GM21529 (cell line): Measurements from ENCODE around the gene GTF3C1.
A peak's percentile ranks its signal among the peaks of the same experiment; 100 is the strongest.
"Not testable (repeated sequence)": the region's sequence is repeated elsewhere in the genome, so short reads cannot be mapped to it uniquely, and the experiment has no call there.

Source experiments
- ATAC-seq: cut with Tn5 transposase; IDR thresholded peaks from one replicate; pipeline ENCODE4 v1.9.1; 2021; ENCODE audit not compliant: unreplicated experiment

Gene GTF3C1

GRCh38 chr16:27549746-27550581 is at the start of gene GTF3C1, which contains the start of gene KATNIP:
GTF3C1 (minus strand) TSS chr16:27549913; CDS start chr16:27549890, 23 bp downstream.
KATNIP (plus strand) TSS chr16:27550144; CDS start chr16:27550171, 27 bp downstream.
- peak; percentile 96 for ATAC-seq

GRCh38 chr16:27598931-27599565 is 49.3 kb upstream of the GTF3C1 start:
- no peak for ATAC-seq

- ATAC-seq: no peak
Measured at GRCh38 chr16:27598220-27598619, 48.5 kb upstream of the GTF3C1 start.

GRCh38 chr16:27597361-27597760 is 47.6 kb upstream of the GTF3C1 start:
- ATAC-seq: no peak

- no peak for ATAC-seq
Measured at GRCh38 chr16:27596411-27596810, 46.7 kb upstream of the GTF3C1 start.

- no peak for ATAC-seq
Measured at GRCh38 chr16:27595993-27596392, 46.3 kb upstream of the GTF3C1 start.

GRCh38 chr16:27595475-27595874 is 45.8 kb upstream of the GTF3C1 start:
- ATAC-seq: no peak

GRCh38 chr16:27591837-27592236 is 42.1 kb upstream of the GTF3C1 start:
- no peak for ATAC-seq

GRCh38 chr16:27588057-27588456 is 38.3 kb upstream of the GTF3C1 start:
- no peak for ATAC-seq

- no peak for ATAC-seq
Measured at GRCh38 chr16:27586711-27587110, 37.0 kb upstream of the GTF3C1 start.

- ATAC-seq: no peak
Measured at GRCh38 chr16:27585200-27585599, 35.5 kb upstream of the GTF3C1 start.

- no peak for ATAC-seq
Measured at GRCh38 chr16:27583634-27584033, 33.9 kb upstream of the GTF3C1 start.

GRCh38 chr16:27582883-27583282 is 33.2 kb upstream of the GTF3C1 start:
- no peak for ATAC-seq

- ATAC-seq: no peak
Measured at GRCh38 chr16:27579087-27579980, 29.6 kb upstream of the GTF3C1 start.

GRCh38 chr16:27576729-27577128 is 27.0 kb upstream of the GTF3C1 start:
- no peak for ATAC-seq

- no peak for ATAC-seq
Measured at GRCh38 chr16:27572711-27573110, 23.0 kb upstream of the GTF3C1 start.

GRCh38 chr16:27571433-27572326 is 22.0 kb upstream of the GTF3C1 start:
- no peak for ATAC-seq

- not testable (repeated sequence) for ATAC-seq
Measured at GRCh38 chr16:27570986-27571385, 21.3 kb upstream of the GTF3C1 start.

GRCh38 chr16:27568077-27568476 is 18.4 kb upstream of the GTF3C1 start:
- no peak for ATAC-seq

GRCh38 chr16:27566417-27566816 is 16.7 kb upstream of the GTF3C1 start:
- no peak for ATAC-seq
